NCI-H748 (cell line): ENCODE data around the gene RAB1B.
"Not testable (repeated sequence)": the region's sequence is repeated elsewhere in the genome, so short reads cannot be mapped to it uniquely, and the experiment has no call there.

Experiments used
- DNase-seq: peaks from one replicate; lab custom pipeline; 2025; ENCODE audit not compliant: unreplicated experiment; lab: John Stamatoyannopoulos, UW

RAB1B gene

GRCh38 chr11:66317723-66318599 is 49.5 kb downstream of the RAB1B start:
- no peak for DNase-seq

- DNase-seq = no peak
Measured at GRCh38 chr11:66318600-66318970, 50.1 kb downstream of the RAB1B start.

GRCh38 chr11:66320289-66320688 is 51.9 kb downstream of the RAB1B start:
- not testable (repeated sequence) for DNase-seq

- not testable (repeated sequence) for DNase-seq
Measured at GRCh38 chr11:66320748-66321147, 52.3 kb downstream of the RAB1B start.

DNA sequence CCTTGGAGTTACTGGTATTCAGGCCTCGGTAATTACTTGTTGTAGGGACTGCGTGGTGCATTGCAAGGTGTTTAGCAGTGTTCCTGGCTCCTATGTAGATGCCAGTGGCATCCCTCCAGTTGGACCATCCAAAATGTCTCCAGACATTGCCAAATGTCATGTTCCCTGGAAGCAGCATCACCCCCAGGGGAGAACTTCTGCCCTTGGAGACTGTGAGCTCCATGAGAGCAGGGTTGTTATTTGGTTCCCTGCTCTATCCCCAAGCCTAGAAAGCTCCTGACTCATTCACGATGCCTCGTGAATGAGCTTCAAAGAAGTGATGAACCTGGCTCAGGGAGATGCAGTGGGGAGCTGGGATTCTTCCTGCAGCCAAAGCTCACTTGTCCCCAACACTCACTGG is 53.2 kb downstream of the RAB1B start:
- no peak for DNase-seq

GRCh38 chr11:66322732-66323427 is 54.4 kb downstream of the RAB1B start:
- DNase-seq = no peak

- no peak for DNase-seq
Measured at GRCh38 chr11:66323684-66324083, 55.2 kb downstream of the RAB1B start.

DNA sequence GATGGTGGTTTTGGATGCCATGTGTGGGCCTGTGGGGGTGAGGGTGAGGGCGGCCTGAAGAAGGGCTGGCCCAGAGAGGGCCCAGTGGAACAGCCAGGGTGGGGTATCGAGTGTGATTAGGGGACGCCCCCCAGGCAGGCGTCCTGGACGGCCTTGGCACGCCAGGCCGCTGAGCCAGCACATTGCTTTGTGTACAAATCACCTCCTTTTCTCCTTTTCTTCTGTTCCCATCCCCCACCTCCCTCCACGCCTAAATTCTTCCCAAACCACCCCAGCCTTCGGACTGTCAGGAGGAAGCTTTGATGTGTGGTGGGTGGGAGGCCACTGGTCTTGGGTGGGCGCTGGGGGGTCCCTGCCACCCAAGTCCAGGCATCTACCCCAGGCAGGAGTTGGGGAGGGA is 56.2 kb downstream of the RAB1B start:
- no peak for DNase-seq

DNA sequence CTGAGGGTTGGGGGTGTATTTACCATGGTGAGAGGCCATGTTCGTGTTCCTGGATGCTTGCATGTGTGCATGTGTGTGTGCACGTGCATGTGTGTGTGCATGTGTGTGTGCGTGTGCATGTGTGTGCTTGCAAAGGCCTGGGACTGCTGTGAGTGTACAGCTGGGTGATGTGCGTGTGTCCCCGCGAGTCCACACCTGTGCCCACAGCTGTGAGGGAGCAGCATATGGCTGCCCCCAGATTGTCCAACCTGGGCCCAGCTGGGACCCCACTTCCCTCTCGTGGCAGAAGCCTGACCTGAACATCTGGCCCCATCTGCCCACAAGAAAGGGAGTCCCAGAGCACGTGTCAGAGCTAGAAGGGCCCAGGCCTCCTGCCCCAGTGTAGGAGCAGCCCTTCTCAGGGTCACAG is 56.8 kb downstream of the RAB1B start:
- no peak for DNase-seq

GRCh38 chr11:66326261-66327111 is 58.0 kb downstream of the RAB1B start:
- DNase-seq = no peak
